ENCODE data around the gene CBFA2T2.

DNA sequence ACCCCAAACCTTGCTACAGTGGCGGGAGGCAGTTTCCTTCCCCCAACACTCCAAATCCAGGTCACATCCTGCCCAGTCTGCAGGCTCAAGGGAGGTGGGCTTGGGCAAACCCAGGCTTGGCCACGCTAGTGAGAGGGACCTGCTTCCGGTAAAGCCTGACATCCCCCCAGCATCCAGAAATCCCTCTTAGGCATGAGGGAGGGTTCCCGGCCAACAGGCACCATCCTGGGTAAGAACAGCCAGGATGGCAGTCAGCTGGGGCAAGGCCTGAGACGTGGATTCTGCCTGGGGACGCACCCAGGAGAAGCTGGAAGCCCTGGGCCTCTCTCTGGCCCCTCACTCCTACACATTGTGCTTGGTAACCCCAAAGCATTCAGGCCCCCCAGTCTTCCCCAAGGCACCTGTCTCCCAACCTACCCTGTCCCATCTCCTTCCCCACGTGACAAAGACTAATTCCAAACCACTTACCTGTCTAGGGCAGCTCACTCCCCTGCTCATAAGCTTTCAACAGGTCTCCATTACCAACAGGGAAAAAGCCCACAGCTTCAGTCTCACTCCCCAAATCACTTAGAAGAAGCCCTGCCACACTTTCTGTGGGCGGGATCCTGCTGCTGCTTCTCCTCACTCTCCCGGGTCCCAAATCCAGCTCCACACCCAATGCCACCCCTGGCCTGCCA lies 174.3 kb downstream of the CBFA2T2 start:
- TF ChIP-seq, protein P1, sequence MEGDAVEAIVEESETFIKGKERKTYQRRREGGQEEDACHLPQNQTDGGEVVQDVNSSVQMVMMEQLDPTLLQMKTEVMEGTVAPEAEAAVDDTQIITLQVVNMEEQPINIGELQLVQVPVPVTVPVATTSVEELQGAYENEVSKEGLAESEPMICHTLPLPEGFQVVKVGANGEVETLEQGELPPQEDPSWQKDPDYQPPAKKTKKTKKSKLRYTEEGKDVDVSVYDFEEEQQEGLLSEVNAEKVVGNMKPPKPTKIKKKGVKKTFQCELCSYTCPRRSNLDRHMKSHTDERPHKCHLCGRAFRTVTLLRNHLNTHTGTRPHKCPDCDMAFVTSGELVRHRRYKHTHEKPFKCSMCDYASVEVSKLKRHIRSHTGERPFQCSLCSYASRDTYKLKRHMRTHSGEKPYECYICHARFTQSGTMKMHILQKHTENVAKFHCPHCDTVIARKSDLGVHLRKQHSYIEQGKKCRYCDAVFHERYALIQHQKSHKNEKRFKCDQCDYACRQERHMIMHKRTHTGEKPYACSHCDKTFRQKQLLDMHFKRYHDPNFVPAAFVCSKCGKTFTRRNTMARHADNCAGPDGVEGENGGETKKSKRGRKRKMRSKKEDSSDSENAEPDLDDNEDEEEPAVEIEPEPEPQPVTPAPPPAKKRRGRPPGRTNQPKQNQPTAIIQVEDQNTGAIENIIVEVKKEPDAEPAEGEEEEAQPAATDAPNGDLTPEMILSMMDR (conservative IDR thresholded peaks at IDR 0.05 in 1 of 2, IDR thresholded peaks at IDR 0.05 in 1 of 2; ENCODE audit: extremely low read depth in 1 of 2, insufficient read depth in 1 of 2, low read depth in 1 of 2, low read length in 2 of 2): no peak
- no peak for TF ChIP-seq EZH2 (IDR thresholded peaks at IDR 0.05; ENCODE audit: borderline replicate concordance, low read length)
